Measurements from ENCODE around the gene SRSF6. TPM values are rescaled to one million over a fixed set of nuclear protein-coding genes. Genes with fewer than 3 reads are reported as not detected.
"Not testable (repeated sequence)": the region's sequence is repeated elsewhere in the genome, so short reads cannot be mapped to it uniquely, and the experiment has no call there.

The SRSF6 gene
- total RNA-seq, 1 experiment from 2014 or later: 159 TPM

GRCh38 chr20:43495388-43495787 is 37.7 kb downstream of the SRSF6 start:
- H3K27ac ChIP-seq (ENCODE audit: low read length): no peak overlapping the region
- intact Hi-C loops (cut with micrococcal nuclease; ENCODE audit: unreplicated experiment): no loop called here
- no peaks in the 10 kb centered on the region for H3K27me3 ChIP-seq (ENCODE audit: control insufficient read depth, insufficient read depth, low read length)
- ATAC-seq (no peak), DNase-seq (ENCODE audit: low read depth, low spot score) (no peak)
- CTCF ChIA-PET: interaction anchor here (0.6 kb wide), 1 partner anchor 91 kb away, joined by 4 read pairs; no protein-coding TSS in a partner anchor
- TF ChIP-seq SIN3A (IDR thresholded peaks at IDR 0.05; ENCODE audit: borderline replicate concordance, insufficient read depth, low read depth, low read length) (no peak), TCF7L2 (IDR thresholded peaks at IDR 0.05; ENCODE audit: low read depth, low read length) (no peak), CTCF (IDR thresholded peaks at IDR 0.05) (no peak), POLR2AphosphoS5 (IDR thresholded peaks at IDR 0.05; ENCODE audit: low read depth, low read length) (no peak)
- TF ChIP-seq, protein P1, sequence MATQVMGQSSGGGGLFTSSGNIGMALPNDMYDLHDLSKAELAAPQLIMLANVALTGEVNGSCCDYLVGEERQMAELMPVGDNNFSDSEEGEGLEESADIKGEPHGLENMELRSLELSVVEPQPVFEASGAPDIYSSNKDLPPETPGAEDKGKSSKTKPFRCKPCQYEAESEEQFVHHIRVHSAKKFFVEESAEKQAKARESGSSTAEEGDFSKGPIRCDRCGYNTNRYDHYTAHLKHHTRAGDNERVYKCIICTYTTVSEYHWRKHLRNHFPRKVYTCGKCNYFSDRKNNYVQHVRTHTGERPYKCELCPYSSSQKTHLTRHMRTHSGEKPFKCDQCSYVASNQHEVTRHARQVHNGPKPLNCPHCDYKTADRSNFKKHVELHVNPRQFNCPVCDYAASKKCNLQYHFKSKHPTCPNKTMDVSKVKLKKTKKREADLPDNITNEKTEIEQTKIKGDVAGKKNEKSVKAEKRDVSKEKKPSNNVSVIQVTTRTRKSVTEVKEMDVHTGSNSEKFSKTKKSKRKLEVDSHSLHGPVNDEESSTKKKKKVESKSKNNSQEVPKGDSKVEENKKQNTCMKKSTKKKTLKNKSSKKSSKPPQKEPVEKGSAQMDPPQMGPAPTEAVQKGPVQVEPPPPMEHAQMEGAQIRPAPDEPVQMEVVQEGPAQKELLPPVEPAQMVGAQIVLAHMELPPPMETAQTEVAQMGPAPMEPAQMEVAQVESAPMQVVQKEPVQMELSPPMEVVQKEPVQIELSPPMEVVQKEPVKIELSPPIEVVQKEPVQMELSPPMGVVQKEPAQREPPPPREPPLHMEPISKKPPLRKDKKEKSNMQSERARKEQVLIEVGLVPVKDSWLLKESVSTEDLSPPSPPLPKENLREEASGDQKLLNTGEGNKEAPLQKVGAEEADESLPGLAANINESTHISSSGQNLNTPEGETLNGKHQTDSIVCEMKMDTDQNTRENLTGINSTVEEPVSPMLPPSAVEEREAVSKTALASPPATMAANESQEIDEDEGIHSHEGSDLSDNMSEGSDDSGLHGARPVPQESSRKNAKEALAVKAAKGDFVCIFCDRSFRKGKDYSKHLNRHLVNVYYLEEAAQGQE (IDR thresholded peaks at IDR 0.05; ENCODE audit: insufficient read depth in 1 of 2, low read depth in 2 of 2, low read length in 1 of 2): no peak
- no TSS peak for BruUV-seq (replicated peaks)
- H3K9me3 ChIP-seq (ENCODE audit: control insufficient read depth, insufficient read depth, low read depth, low read length): no peaks in the 10 kb centered on the region
- in situ Hi-C loops (cut with HindIII; ENCODE audit: low pct_unique_long_range_greater_than_20kb, low sequenced_read_pairs): no loop called here
- H3K4me3 ChIP-seq (ENCODE audit: low read depth in 2 of 2, low read length in 2 of 2): no peak overlapping the region
- no peaks in the 10 kb centered on the region for H3K36me3 ChIP-seq (ENCODE audit: control insufficient read depth, insufficient read depth, low read length)
- POLR2A ChIA-PET: no interaction called here
- no peaks in the 10 kb centered on the region for H3K4me1 ChIP-seq (ENCODE audit: control insufficient read depth, insufficient read depth, low read length)

DNA sequence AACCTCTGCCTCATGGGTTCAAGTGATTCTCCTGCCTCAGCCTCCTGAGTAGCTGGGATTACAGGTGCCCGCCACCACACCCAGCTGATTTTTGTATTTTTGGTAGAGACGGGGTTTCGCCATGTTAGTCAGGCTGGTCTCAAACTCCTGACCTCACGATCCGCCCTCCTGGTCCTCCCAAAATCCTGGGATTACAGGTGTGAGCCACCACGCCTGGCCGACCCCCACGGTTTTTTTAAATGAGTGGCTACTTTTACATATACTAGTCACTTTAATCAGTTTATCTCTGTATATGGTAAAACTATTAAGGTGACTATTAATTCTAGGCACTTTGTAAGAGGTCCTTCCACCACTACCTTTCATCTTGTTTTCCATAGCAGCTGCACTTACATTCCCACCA is 44.3 kb downstream of the SRSF6 start:
- H3K27me3 ChIP-seq (ENCODE audit: control insufficient read depth, insufficient read depth, low read length); H3K27ac ChIP-seq (ENCODE audit: low read length); H3K36me3 ChIP-seq (ENCODE audit: control insufficient read depth, insufficient read depth, low read length); POLR2A ChIA-PET; CTCF ChIA-PET; BruUV-seq (replicated peaks); intact Hi-C loops (cut with micrococcal nuclease; ENCODE audit: unreplicated experiment); H3K4me1 ChIP-seq (ENCODE audit: control insufficient read depth, insufficient read depth, low read length); ATAC-seq; DNase-seq (ENCODE audit: low read depth, low spot score); H3K4me3 ChIP-seq (ENCODE audit: low read depth in 2 of 2, low read length in 2 of 2); in situ Hi-C loops (cut with HindIII; ENCODE audit: low pct_unique_long_range_greater_than_20kb, low sequenced_read_pairs); H3K9me3 ChIP-seq (ENCODE audit: control insufficient read depth, insufficient read depth, low read depth, low read length): not testable (repeated sequence)

GRCh38 chr20:43506238-43506637 is 48.5 kb downstream of the SRSF6 start:
- BruUV-seq (replicated peaks): no TSS peak
- in situ Hi-C loops (cut with HindIII; ENCODE audit: low pct_unique_long_range_greater_than_20kb, low sequenced_read_pairs): no loop called here
- Histone ChIP-seq H3K27ac (ENCODE audit: low read length) (no peak overlapping the region), H3K36me3 (ENCODE audit: control insufficient read depth, insufficient read depth, low read length) (no peaks in the 10 kb centered on the region), H3K9me3 (ENCODE audit: control insufficient read depth, insufficient read depth, low read depth, low read length) (no peaks in the 10 kb centered on the region), H3K27me3 (ENCODE audit: control insufficient read depth, insufficient read depth, low read length) (no peaks in the 10 kb centered on the region), H3K4me3 (ENCODE audit: low read depth in 2 of 2, low read length in 2 of 2) (no peak overlapping the region), H3K4me1 (ENCODE audit: control insufficient read depth, insufficient read depth, low read length) (no peaks in the 10 kb centered on the region; the same call in 1 of the 2 replicates)
- POLR2A ChIA-PET: interaction anchor here (0.7 kb wide), 1 partner anchor 576 kb away, joined by 10 read pairs; no protein-coding TSS in a partner anchor
- no peak for TF ChIP-seq CTCF (IDR thresholded peaks at IDR 0.05)
- TF ChIP-seq, protein P1 (IDR thresholded peaks at IDR 0.05; ENCODE audit: insufficient read depth in 1 of 2, low read depth in 2 of 2, low read length in 1 of 2): no peak
- no peak for TF ChIP-seq SIN3A (IDR thresholded peaks at IDR 0.05; ENCODE audit: borderline replicate concordance, insufficient read depth, low read depth, low read length)
- TF ChIP-seq TCF7L2 (IDR thresholded peaks at IDR 0.05; ENCODE audit: low read depth, low read length): no peak
- TF ChIP-seq POLR2AphosphoS5 (IDR thresholded peaks at IDR 0.05; ENCODE audit: low read depth, low read length): no peak
- intact Hi-C loops (cut with micrococcal nuclease; ENCODE audit: unreplicated experiment): no loop called here
- ATAC-seq (no peak), DNase-seq (ENCODE audit: low read depth, low spot score) (no peak)
- CTCF ChIA-PET: interaction anchor here (0.5 kb wide), 1 partner anchor 15 kb away, joined by 4 read pairs; no protein-coding TSS in a partner anchor

All from Panc1 (cell line).